Activated CD4-positive, alpha-beta T cell treated with anti-CD3 and anti-CD28 coated beads, Interleukin-2, amount 50 U/mL, for 24 hours (primary cell): ENCODE measurements around the gene CPNE8.
"Not testable (repeated sequence)": the region's sequence is repeated elsewhere in the genome, so short reads cannot be mapped to it uniquely, and the experiment has no call there.

Experiments
- DNase-seq, 2 donors: peaks; one replicate each; pipeline ENCODE4 v3.0.0-alpha.2; 2020; ENCODE audit warnings: low read depth in 1 of 2, low spot score in 1 of 2

The CPNE8 gene

GRCh38 chr12:38744041-38744440 lies 161.3 kb downstream of the CPNE8 start:
- no peak for DNase-seq

GRCh38 chr12:38742496-38742895 lies 162.9 kb downstream of the CPNE8 start:
- DNase-seq = not testable (repeated sequence)

GRCh38 chr12:38736821-38737220 lies 168.6 kb downstream of the CPNE8 start:
- DNase-seq = no peak

- no peak for DNase-seq
Measured at GRCh38 chr12:38732761-38733160, 172.6 kb downstream of the CPNE8 start.

GRCh38 chr12:38728894-38729293 lies 176.5 kb downstream of the CPNE8 start:
- DNase-seq = no peak

- DNase-seq = no peak
Measured at GRCh38 chr12:38721611-38722252, 183.7 kb downstream of the CPNE8 start.

GRCh38 chr12:38720661-38721060 lies 184.7 kb downstream of the CPNE8 start:
- DNase-seq = no peak

- no peak for DNase-seq
Measured at GRCh38 chr12:38713294-38713693, 192.1 kb downstream of the CPNE8 start.

GRCh38 chr12:38711054-38711453 lies 194.3 kb downstream of the CPNE8 start:
- no peak for DNase-seq

- no peak for DNase-seq
Measured at GRCh38 chr12:38708466-38708865, 196.9 kb downstream of the CPNE8 start.

- no peak for DNase-seq
Measured at GRCh38 chr12:38707648-38708047, 197.7 kb downstream of the CPNE8 start.

GRCh38 chr12:38697289-38697688 lies 208.1 kb downstream of the CPNE8 start:
- DNase-seq = no peak

GRCh38 chr12:38695057-38695456 lies 210.3 kb downstream of the CPNE8 start:
- DNase-seq = no peak

- DNase-seq = no peak
Measured at GRCh38 chr12:38691164-38691563, 214.2 kb downstream of the CPNE8 start.

- no peak for DNase-seq
Measured at GRCh38 chr12:38690646-38691045, 214.7 kb downstream of the CPNE8 start.

- no peak for DNase-seq
Measured at GRCh38 chr12:38689704-38690103, 215.7 kb downstream of the CPNE8 start.

- no peak for DNase-seq
Measured at GRCh38 chr12:38689195-38689594, 216.2 kb downstream of the CPNE8 start.

- no peak for DNase-seq
Measured at GRCh38 chr12:38682521-38682920, 222.9 kb downstream of the CPNE8 start.

GRCh38 chr12:38669530-38669929 lies 235.9 kb downstream of the CPNE8 start:
- DNase-seq = no peak

- DNase-seq = no peak
Measured at GRCh38 chr12:38669081-38669480, 236.3 kb downstream of the CPNE8 start.

GRCh38 chr12:38666425-38666824 lies 239.0 kb downstream of the CPNE8 start:
- no peak for DNase-seq

GRCh38 chr12:38664661-38665269 lies 240.6 kb downstream of the CPNE8 start:
- no peak for DNase-seq

GRCh38 chr12:38662829-38663228 lies 242.6 kb downstream of the CPNE8 start:
- no peak for DNase-seq
